GM19395 (cell line): ENCODE data around the gene KASH5.
"Not testable (repeated sequence)": the region's sequence is repeated elsewhere in the genome, so short reads cannot be mapped to it uniquely, and the experiment has no call there.

Experiments
- ATAC-seq: cut with Tn5 transposase; IDR thresholded peaks from one replicate; pipeline ENCODE4 v1.9.1; 2021; ENCODE audit warnings: mild to moderate bottlenecking, moderate library complexity; ENCODE audit not compliant: unreplicated experiment

The KASH5 gene

DNA sequence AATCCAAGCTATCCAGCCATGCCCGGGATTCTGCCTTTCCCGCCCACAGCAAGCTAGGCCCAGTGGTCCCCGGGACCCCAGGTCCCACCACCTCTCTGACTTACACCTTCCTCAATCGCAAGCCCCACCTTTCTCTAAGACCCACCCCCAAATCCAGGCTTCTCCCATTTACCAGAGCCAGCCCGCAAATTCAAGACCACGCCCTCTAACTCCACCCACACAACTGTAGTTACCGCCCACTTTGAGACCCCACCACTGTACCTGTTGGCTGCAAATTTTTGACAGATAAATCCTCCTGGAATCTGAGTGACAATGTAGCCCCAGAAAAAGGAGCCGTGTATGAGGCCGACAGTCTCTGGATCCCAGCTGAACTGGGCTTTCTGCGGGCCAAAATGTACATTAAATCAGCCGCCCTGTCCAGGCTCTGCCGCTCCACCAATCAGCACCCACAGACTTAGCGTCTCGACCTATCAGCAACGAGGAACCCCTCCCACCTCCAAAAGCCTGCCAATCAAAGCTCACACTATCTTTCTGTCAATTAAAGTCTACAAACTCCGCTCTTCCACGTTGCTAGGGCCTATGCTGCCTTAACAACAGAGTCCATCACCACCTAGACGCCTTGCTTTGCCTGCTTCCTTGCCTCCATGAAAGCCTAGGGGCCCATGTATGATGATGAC is 47.0 kb downstream of the KASH5 start:
- ATAC-seq, result no peak

DNA sequence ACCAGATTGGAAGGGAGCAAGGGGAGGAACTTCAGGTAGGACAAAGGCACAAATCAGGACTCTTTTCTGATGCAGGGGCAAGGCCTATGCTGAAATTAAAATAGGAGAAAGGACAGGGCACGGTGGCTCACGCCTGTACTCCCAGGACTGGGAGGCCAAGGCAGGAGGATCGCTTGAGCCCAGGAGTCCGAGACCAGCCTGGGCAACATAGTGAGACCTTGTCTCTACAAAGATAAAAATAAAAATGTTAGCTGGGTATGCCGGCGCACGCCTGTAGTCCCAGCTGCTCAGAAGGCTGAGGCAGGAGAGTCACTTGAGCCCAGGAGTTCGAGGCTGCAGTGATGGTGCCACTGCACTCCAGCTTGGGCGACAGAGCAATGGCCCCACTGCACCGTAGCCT is 47.6 kb downstream of the KASH5 start:
- no peak for ATAC-seq

DNA sequence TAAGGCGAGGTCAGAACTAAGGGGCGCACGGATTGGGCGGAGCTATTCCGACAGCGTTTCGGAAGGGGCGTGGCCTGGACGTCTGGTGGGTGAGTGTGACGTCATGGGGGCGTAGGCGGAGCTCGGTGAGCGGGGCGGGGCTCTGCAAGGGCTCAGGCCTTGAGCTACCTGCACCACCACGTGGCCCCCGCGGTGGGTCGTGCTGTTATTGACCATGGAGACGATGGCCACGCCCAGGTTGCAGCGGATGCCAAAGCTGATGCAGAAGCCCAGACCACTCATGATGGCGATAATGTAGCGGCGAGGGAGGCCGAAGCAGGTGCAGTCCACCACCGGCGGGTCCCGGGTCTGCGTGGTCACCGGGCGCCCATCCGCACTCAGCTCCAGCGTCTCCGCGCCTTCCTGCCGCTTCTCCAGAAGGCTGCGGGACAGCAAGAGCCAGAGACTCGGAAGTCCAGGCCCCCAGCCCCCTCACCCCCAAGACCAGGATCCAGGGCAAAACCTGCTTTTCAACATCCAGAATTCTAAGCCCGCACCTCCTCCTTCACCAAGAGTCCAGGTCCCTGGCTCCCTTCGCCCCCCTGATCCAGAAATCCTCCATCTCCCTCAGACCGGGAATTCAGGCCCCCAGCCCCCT is 48.5 kb downstream of the KASH5 start:
- ATAC-seq, result no peak

DNA sequence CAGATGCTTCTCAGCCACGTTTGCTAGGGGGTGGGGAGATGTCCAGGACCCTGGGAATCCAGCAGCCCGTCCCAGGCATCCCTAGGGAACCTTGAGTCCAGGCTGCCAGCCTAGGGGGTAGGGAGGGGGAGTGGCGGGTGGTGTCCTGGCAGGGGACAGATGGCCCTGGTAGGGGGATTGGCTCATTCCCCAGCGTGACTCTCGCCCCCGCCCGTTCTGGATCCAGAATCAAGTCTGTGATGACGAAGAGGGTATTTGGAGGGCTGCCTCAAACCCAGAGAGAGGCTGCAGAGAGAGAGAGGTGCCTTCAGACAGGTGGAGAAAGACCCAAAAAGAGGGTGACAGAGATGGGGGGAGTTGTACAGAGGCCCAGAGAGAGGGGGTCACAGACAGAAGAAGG is 49.2 kb downstream of the KASH5 start:
- ATAC-seq, result no peak

DNA sequence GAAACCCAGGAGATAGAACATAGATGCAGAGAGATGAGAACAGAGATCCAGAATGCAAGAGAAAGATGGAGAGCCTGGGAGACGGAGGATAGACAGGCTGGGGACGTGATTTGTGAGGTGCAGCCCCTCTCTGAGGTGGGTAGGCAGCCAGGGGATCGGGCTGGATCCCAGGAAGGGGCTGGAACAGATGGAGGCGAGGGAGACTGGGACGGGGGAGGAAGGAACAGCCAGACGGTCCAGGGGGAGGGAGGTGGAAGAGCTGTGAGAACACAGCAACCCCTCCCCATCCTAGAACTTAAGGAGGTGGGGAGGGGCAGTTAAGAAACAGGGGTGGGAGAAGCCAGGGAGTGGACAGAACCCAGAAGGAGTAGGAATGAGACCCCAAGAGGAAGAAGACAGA is 50.2 kb downstream of the KASH5 start:
- no peak for ATAC-seq

DNA sequence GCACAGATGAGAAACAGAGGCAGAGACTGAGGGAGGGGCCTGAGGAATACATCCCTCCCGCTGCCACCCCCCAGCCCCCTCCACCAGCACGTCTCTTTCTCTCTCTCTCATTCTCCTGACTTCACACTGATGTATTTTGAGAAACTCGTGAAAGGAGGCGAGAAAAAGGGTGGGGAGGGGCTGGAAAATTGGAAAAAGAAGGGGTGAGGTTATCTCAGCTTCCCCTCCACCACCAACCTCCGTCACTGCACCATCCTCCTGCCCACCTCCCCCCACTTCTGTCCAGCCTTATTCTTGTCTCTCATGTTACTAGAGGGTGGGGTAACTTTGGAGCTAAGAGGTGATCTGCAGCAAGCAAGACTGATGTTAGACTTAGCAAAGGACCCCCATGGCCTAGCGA is 51.8 kb downstream of the KASH5 start:
- no peak for ATAC-seq

DNA sequence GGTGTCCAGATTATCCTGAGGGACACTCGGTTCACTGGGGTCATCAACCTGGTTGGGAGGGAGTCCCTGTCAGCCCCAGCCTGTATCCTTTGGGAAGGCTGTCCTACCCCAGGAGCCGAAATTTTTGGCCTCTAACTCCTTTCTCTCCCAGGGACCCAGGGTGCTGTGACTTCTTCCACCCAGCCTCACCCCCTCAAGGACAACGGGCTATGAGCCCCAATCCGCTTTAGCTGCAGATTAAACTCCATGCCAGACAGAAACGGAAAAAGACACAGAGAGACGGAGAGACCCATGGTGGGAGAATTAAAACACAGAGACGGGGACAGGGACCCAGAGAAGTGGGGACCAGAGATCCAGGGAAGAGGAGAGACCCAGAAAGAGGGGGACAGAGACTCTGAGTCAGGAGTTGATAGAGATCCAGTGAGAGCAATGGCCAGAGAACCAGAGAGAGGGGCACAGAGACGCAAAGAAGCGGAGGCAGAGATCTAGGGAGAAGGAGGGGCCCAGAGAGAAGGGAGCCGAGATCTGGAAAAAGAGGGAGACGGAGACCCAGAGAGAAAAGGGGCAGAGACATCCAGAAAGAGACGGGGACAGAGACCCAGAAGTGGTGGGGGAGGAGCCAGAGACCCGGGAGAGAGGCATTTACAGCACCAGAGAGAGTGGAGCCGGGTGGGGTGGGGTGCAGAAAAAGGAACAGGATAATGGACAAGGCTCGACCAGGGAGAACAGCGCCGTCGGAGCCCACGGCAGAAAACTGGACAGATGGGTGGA is 52.6 kb downstream of the KASH5 start:
- no peak for ATAC-seq

DNA sequence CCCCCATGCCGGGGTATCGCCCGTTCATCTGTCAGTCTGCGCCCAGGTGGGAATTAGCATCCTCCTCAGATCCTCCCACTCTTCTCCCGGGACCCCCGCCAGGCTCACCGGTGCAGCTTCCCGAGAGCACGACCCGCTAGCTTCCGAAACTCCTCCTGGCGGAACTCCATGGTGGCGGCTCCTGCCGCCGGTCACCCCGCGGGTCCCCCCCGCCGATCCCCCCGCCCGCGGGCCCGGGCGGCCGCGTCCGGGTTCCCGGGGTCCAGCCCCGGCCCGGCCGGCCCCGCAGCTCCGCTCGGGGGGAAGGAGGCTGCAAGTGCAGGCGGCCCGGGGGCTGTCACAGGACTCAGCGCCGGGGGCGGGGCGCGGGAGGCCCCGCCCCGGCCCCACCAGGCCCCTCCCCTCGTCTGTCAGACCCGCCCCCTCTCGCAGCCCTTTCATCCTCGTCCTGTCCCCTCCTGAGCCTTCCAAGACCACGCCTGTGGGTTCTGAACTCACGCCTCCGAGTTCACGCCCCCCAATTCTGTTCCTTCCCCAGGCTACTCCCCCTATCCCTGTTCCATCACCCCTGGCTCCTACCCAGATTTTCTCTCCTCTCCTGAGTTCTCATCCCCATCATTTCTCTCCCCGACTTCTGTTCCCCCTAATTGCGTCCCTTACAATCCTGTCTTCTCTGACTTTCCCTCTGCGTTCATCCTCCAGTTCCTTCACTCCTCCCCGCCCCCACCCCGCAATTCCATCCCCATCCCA is 53.3 kb downstream of the KASH5 start, which contains the start of gene SLC17A7:
Gene SLC17A7 (minus strand): TSS at position 318 of the 750 bp plus-strand sequence. CDS start 148 bp downstream, at position 170.
- no peak for ATAC-seq

DNA sequence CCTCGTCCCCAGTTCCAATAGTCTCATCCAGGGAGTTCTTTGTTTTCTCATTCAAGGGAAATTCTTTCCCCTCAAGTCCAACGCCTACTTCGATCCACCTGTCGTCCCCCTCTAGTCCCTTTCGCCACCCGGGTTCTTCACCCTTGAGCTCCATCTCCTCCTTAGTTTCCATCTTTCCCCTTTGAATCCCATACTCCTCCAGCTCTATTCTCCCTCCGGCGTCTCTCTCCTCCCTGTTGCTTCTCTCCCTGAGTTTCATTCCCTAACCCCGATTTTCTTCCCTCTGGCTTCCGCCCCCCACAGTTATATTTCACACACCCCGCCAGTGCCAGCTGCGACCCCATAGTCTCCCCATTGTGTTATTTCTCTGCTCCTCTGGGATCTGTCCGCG is 53.9 kb downstream of the KASH5 start:
- ATAC-seq, result no peak

DNA sequence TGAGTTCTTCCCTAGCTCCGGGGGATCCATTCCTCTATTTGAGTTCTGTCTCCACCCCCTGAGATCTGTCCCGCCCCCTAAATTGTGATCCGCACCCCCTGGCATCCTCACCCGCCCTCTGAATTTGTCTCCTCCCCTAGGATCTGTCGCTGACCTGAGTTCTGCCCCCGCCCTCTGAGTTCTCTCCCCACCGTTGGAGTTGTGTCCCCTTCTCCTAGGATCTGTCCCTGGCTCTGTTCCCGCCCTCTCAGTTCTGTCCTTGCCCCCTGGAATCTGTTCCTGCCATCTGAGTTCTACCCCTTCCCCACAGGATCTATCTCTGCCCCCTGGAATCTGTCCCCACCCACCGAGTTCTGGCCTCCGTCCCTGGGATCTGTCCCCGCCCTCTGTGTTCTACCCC is 54.3 kb downstream of the KASH5 start:
- no peak for ATAC-seq

DNA sequence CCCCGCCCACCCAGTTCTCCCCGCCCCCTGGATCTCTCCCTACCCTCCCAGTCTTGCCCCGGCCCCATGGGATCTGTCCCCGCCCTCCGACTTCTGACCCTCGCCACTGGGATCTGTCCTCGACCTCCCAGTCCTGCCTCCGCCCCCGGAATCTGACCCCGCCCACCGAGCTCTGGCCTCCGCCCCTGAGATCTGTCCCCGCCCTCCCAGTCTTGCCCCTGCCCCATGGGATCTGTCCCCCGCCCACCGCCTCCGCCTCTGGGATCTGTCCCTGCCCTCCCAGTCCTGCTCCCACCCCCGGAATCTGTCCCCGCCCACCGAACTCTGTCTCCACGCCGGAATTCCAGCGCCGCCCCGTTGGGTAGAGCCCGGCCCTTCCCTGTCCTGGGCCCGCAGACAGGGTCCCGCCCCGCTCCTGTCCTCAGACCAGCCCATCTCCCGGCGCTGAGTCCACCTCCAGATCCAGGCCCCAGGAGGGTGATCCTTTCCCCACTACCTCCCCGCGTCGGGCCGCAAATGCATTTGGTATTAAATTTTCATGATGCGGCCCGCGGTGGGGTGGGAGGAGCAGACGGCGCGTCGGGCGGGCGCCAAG is 54.8 kb downstream of the KASH5 start:
- peak; percentile 13 for ATAC-seq

DNA sequence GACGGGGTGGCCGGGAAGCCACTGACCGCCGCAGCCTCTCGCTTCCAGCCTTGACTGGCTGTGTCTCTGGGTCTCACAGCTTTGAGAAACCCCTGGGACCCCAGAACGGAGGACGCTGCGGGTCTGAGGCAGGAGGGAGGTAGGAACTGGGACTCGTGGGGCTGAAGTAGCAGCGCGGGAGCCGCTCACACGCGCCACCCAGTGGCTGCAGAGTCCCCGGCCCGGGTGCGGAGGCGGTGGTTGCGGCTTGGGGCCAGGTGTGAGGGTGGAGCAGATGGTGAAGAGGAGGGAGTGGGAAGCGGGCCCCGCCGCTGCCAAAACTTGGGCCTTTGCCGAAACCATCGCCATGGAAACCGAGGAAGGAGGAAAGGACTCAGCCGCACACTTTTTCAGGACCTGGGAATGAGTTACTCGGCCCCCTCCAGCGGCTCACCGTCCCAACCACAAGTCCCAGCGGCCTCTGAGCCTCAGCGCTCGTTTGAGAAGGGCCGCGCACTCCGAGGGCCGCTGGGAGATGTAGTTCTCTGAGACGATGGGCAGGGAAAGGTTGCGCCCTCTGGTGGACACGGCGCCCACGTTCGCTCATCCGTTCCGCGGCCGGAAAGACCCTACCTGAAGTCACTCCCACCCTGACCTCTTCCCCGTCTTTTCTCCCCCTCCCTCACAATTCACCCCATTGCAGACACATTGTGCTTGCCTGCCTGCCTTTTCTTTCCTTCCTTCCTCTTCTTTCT is 55.5 kb downstream of the KASH5 start:
- peak; percentile 88 for ATAC-seq

DNA sequence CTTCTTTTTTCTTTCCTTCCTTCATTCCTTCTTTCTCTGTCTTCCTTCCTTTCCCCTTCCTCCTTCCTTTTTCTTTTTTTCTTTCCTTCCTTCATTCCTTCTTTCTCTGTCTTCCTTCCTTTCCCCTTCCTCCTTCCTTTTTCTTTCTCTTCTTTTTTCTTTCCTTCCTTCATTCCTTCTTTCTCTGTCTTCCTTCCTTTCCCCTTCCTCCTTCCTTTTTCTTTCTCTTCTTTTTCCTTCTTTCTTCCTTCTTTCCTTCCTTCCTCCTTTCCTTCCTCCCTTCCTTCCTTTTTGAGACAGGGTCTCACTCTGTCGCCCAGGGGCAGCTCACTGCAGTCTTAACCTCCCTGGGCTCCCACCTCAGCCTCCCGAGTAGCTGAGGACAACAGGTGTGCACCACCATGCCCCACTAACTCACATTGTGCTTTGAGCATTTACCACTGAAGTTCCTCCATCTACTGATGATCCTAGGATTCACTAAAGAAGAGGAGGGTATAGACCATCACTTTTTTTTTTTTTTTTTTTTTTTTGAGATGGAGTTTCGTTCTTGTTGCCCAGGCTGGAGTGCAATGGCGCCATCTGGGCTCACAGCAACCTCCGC is 56.2 kb downstream of the KASH5 start:
- not testable (repeated sequence) for ATAC-seq

DNA sequence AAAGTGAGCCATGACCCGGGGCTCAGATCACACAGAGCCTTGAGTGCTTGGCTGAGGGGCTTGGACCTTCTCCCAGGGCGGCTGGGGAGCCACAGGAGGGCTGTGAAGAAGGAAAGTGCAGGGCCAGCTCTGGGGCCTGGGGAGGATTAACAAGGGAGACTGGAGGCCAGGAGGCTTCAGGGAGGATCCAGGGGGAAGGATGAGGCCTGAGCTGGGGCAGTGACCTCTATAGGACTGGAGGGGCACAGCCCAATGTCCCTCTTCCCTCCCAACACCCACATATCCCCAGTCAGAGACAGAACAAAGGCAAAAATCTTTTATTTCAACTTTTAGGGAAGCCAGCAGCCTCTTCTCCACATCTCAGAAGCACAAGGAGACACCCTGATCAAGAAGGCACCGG is 57.9 kb downstream of the KASH5 start:
- ATAC-seq, result no peak

DNA sequence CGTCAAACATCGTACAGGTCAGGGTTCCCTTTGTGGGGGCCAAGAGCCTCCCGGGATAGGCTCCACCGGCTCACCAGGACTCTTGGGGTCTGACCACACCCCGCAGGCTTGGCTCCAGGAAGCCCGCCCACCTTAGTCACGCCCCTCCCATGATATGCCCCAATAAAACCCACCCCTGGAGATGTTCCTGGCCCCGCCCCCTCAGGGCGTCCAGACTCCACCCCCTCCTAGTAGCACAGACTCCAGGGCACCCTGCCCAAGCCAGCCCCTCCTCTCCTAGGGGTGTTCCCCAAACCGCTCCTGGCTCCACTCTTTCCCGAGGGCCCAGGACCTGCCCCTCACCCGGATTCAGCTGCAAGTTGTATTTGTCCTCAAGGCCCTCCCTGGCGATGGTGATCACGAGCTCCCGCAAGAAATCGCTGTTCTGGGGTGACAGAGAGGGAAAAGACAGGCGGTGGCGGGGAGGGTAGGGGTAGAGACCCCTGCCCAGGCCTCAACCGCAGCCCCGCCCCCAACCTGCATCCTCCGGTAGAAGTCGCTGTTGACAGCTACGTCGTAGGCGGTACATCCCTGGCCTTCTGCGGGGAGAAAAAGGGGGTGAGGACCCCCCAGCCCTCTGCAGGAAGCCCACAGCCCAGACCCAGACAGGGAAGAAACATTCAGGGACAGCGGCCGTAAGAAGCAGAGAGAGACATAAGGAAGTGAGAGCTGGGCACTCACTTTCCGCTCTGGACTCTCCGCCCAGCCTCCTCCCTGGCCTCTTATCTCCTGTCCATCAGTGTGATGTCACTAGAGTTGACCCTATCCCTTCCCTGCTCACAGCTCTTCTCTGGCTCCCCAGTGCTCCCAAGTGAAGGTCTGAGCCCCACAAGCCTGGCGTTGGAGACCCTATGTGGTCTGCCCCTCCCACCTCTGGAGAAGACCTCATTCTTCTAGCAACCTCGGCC is 59.7 kb downstream of the KASH5 start:
- no peak for ATAC-seq

DNA sequence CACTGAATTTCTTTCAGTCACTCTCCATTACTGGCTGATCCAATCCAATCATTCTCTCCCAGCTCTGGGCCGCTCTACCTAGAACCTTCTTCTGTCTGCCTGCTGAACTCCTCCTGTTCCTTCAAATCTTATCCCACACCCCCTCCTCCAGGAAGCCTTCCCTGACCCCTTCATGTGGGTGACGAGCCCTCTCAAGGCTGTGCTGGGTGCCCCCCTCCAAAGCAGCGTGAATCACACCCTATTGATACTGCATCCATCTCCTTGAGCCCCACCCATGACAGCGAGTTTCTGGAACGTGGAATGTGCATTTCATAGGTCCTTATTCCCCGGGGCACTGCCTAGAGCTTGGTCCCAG is 60.4 kb downstream of the KASH5 start:
- ATAC-seq, result no peak

DNA sequence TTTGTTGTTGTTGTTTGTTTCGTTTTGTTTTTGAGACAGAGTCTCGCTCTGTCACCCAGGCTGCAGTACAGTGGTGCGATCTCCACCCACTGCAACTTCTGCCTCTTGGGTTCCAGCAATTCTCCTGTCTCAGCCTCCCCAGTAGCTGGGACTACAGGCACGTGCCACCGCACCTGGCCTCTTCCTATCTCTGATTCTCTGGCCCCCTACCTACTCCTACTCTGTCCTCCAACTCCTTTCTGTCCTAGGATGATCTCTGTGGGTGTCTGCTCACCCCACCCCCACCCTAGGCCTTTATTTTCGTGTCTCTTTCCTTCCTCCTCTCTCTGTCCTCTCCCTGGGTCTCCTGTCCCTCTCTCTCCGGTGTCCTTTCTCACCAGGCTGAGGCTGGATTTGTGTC is 62.4 kb downstream of the KASH5 start:
- ATAC-seq, result no peak

DNA sequence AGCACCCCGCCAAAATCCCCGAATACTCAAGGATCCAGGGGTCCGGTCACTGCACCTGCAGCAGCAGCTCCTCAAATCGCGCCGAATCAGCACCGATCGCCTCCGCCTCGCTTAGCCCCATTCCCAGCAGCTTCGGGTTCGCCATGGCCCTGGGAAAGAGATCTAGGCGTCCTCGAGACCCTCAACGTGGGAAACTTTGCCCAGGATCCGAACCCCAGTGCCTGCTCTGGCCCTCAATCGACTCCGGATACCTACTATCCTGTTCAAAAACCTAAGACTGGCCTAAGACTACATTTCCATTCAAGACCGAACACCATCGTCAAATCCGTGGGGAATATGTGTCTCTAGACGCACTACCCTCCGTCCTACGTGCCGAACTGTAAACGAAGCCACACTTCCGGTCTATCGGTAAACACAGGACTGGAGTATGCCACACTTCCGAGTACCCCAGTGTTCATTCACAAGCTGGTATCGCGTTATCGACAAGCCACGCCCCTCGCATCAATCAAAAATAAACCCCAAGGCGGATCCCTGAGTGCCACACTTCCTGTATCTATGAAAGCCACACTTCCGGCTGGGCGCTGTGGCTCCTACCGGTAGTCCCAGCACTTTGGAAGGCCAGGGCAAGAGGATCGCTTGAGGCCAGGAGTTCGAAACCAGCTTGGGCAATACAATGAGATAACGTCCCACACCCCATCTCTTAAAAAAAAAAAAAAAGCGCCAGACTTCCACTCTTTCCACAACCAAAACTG is 63.6 kb downstream of the KASH5 start, which contains the start of gene PIH1D1:
Gene PIH1D1 (minus strand): TSS at position 385 of the 752 bp plus-strand sequence. CDS start 240 bp downstream, at position 145.
- ATAC-seq, result peak; percentile 64
